ENCODE data around the gene NMNAT1.
"Not testable (repeated sequence)": the region's sequence is repeated elsewhere in the genome, so short reads cannot be mapped to it uniquely, and the experiment has no call there.

Gene NMNAT1

DNA sequence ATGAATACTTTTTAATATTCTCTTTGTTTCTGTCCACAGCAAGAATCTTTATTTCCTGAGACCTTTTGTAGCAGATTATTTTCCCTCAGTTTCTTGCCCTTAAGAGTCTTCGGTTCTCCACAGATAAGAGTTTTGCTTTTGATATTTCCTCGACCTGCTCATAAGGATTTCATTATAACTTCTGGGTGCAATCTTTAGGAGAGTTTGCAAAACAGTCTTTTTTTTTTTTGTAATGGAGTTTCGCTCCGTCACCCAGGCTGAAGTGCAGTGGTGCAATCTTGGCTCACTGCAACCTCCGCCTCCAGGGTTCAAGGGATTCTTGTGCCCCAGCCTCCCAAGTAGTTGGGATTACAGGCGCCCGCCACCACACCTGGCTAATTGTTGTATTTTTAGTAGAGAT lies 79.4 kb downstream of the NMNAT1 start:
- Histone ChIP-seq H3F3A (ENCODE audit: control insufficient read depth, insufficient read depth) (no peaks in the 10 kb centered on the region), H3K9me2 (replicated peaks; ENCODE audit: control insufficient read depth, low read length) (no peaks in the 10 kb centered on the region), H3K4me3 (ENCODE audit: low read length) (no peak overlapping the region), H3K9me3 (ENCODE audit: control insufficient read depth, insufficient read depth, low read length) (no peaks in the 10 kb centered on the region), H4K20me1 (ENCODE audit: control insufficient read depth, insufficient read depth, low read depth, low read length) (no peaks in the 10 kb centered on the region), H3K4me2 (ENCODE audit: low read length) (no peak overlapping the region), H3K27me3 (ENCODE audit: control insufficient read depth, low read length) (0 out of 2 replicates have a peak, but pooled peaks cover 3% of the 10 kb centered on the region), H3K79me2 (ENCODE audit: control insufficient read depth, low read length) (no peaks in the 10 kb centered on the region), H3K36me3 (ENCODE audit: control insufficient read depth, low read length) (no peaks in the 10 kb centered on the region), H3K27ac (ENCODE audit: low read depth, low read length) (no peak overlapping the region), H3K4me1 (ENCODE audit: control insufficient read depth, low read length) (peaks cover 8% of the 10 kb centered on the region)
- TF ChIP-seq, protein P1, sequence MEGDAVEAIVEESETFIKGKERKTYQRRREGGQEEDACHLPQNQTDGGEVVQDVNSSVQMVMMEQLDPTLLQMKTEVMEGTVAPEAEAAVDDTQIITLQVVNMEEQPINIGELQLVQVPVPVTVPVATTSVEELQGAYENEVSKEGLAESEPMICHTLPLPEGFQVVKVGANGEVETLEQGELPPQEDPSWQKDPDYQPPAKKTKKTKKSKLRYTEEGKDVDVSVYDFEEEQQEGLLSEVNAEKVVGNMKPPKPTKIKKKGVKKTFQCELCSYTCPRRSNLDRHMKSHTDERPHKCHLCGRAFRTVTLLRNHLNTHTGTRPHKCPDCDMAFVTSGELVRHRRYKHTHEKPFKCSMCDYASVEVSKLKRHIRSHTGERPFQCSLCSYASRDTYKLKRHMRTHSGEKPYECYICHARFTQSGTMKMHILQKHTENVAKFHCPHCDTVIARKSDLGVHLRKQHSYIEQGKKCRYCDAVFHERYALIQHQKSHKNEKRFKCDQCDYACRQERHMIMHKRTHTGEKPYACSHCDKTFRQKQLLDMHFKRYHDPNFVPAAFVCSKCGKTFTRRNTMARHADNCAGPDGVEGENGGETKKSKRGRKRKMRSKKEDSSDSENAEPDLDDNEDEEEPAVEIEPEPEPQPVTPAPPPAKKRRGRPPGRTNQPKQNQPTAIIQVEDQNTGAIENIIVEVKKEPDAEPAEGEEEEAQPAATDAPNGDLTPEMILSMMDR (IDR thresholded peaks at IDR 0.05; ENCODE audit: low read depth, low read length, poor library complexity, severe bottlenecking): no peak
- no peak for TF ChIP-seq EZH2phosphoT487 (IDR thresholded peaks at IDR 0.05; ENCODE audit: borderline replicate concordance, low read length)

DNA sequence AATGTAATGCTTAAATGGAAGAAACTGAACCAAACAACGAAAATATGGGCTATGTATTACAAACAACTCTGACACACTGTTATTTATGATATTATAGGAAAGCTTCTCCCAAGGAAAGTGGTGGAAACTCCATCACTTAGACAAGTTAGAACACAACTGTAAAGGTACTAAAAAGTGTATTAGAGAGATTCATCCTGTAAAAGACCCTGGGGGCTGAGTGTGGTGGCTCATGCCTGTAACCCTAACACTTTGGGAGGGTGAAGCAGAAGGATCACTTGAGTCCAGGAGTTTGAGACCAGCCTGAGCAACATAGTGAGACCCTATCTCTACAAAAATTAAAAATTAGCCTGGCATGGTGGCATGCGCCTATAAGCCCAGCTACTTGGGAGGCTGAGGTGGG lies 82.1 kb downstream of the NMNAT1 start:
- Histone ChIP-seq H3K27ac (ENCODE audit: low read depth, low read length) (no peak overlapping the region), H3K4me3 (ENCODE audit: low read length) (no peak overlapping the region), H4K20me1 (ENCODE audit: control insufficient read depth, insufficient read depth, low read depth, low read length) (no peaks in the 10 kb centered on the region), H3K4me1 (ENCODE audit: control insufficient read depth, low read length) (peaks cover 10% of the 10 kb centered on the region), H3K79me2 (ENCODE audit: control insufficient read depth, low read length) (no peaks in the 10 kb centered on the region), H3K4me2 (ENCODE audit: low read length) (no peak overlapping the region), H3K36me3 (ENCODE audit: control insufficient read depth, low read length) (no peaks in the 10 kb centered on the region), H3F3A (ENCODE audit: control insufficient read depth, insufficient read depth) (no peaks in the 10 kb centered on the region), H3K9me2 (replicated peaks; ENCODE audit: control insufficient read depth, low read length) (no peaks in the 10 kb centered on the region), H3K9me3 (ENCODE audit: control insufficient read depth, insufficient read depth, low read length) (no peaks in the 10 kb centered on the region), H3K27me3 (ENCODE audit: control insufficient read depth, low read length) (0 out of 2 replicates have a peak, but pooled peaks cover 3% of the 10 kb centered on the region)
- no peak for TF ChIP-seq EZH2phosphoT487 (IDR thresholded peaks at IDR 0.05; ENCODE audit: borderline replicate concordance, low read length)
- TF ChIP-seq, protein P1 (IDR thresholded peaks at IDR 0.05; ENCODE audit: low read depth, low read length, poor library complexity, severe bottlenecking): no peak

DNA sequence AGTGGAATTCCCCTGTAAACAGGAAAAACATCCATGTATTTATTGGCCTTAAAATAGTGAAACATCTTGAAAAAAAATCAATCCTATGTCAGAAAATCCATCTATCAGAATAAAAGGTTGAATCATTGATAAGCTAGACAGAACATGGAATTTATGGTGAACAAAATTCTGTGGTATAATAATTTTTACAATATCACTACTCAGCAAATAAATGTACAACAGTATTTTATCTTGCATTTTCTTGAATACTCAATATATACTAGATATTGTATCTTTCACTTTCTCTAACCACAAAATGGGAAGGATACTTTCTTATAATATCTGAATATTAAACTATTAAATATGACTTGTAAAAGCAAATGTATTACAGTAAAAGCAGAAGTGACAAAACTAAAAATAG lies 83.8 kb downstream of the NMNAT1 start:
- Histone ChIP-seq H3F3A (ENCODE audit: control insufficient read depth, insufficient read depth) (peaks cover 4% of the 10 kb centered on the region; the same call in 1 of the 2 replicates), H3K9me2 (replicated peaks; ENCODE audit: control insufficient read depth, low read length) (no peaks in the 10 kb centered on the region), H3K27me3 (ENCODE audit: control insufficient read depth, low read length) (0 out of 2 replicates have a peak, but pooled peaks cover 3% of the 10 kb centered on the region), H3K9me3 (ENCODE audit: control insufficient read depth, insufficient read depth, low read length) (no peaks in the 10 kb centered on the region), H3K27ac (ENCODE audit: low read depth, low read length) (no peak overlapping the region), H3K4me1 (ENCODE audit: control insufficient read depth, low read length) (peaks cover 17% of the 10 kb centered on the region), H4K20me1 (ENCODE audit: control insufficient read depth, insufficient read depth, low read depth, low read length) (no peaks in the 10 kb centered on the region), H3K4me3 (ENCODE audit: low read length) (no peak overlapping the region), H3K79me2 (ENCODE audit: control insufficient read depth, low read length) (no peaks in the 10 kb centered on the region), H3K36me3 (ENCODE audit: control insufficient read depth, low read length) (no peaks in the 10 kb centered on the region), H3K4me2 (ENCODE audit: low read length) (no peak overlapping the region)
- TF ChIP-seq, protein P1 (IDR thresholded peaks at IDR 0.05; ENCODE audit: low read depth, low read length, poor library complexity, severe bottlenecking): no peak
- no peak for TF ChIP-seq EZH2phosphoT487 (IDR thresholded peaks at IDR 0.05; ENCODE audit: borderline replicate concordance, low read length)

DNA sequence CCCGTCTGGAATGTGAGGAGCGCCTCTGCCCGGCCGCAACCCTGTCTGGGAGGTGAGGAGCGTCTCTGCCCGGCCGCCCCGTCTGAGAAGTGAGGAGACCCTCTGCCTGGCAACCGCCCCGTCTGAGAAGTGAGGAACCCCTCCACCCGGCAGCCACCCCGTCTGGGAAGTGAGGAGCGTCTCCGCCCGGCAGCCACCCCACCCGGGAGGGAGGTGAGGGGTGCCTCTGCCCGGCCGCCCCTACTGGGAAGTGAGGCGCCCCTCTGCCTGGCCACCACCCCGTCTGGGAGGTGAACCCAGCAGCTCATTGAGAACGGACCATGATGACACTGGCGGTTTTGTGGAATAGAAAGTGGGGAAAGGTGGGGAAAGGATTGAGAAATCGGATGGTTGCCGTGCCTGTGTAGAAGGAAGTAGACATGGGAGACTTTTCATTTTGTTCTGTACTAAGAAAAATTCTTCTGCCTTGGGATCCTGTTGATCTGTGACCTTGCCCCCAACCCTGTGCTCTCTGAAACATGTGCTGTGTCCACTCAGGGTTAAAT lies 85.8 kb downstream of the NMNAT1 start:
- H3K36me3 ChIP-seq (ENCODE audit: control insufficient read depth, low read length); H3F3A ChIP-seq (ENCODE audit: control insufficient read depth, insufficient read depth); H3K9me3 ChIP-seq (ENCODE audit: control insufficient read depth, insufficient read depth, low read length); H3K27me3 ChIP-seq (ENCODE audit: control insufficient read depth, low read length); H3K27ac ChIP-seq (ENCODE audit: low read depth, low read length); H3K9me2 ChIP-seq (replicated peaks; ENCODE audit: control insufficient read depth, low read length); H3K4me2 ChIP-seq (ENCODE audit: low read length); H4K20me1 ChIP-seq (ENCODE audit: control insufficient read depth, insufficient read depth, low read depth, low read length); H3K4me3 ChIP-seq (ENCODE audit: low read length): not testable (repeated sequence)
- Histone ChIP-seq H3K4me1 (ENCODE audit: control insufficient read depth, low read length) (peaks cover 21% of the 10 kb centered on the region), H3K79me2 (ENCODE audit: control insufficient read depth, low read length) (peaks cover 10% of the 10 kb centered on the region)
